AG04449 (cell line): ENCODE measurements around the gene COPS2.

Experiments used
- CTCF ChIA-PET: fragments of 350-600 bp; formaldehyde crosslinking; extraction: SDS; loops from one replicate; lab custom pipeline; 2021; ENCODE audit warnings: antibody characterized with exemption; lab: Yijun Ruan, JAX
- POLR2A ChIA-PET: fragments of 400-600, 350-600 bp; formaldehyde crosslinking; extraction: SDS; loops from one replicate; lab custom pipeline; 2020; ENCODE audit warnings: antibody characterized with exemption, inconsistent platforms; lab: Yijun Ruan, JAX
- DNase-seq: peaks from one replicate; pipeline ENCODE4 v3.0.0-alpha.2; 2010; ENCODE audit warnings: low read depth, low spot score
- H3K4me3 ChIP-seq: 2 replicates; pipeline ENCODE4 v1.5.1; 2011; ENCODE audit warnings: low read depth, mild to moderate bottlenecking, control low read depth, low read length
- TF ChIP-seq, protein P1 (sequence below): IDR thresholded peaks from one replicate; pipeline ENCODE4 v1.5.1; 2011; ENCODE audit warnings: mild to moderate bottlenecking, moderate library complexity, low read length, control low read depth, inconsistent platforms; ENCODE audit not compliant: insufficient read depth; ENCODE audit errors: missing control alignments

The COPS2 gene

DNA sequence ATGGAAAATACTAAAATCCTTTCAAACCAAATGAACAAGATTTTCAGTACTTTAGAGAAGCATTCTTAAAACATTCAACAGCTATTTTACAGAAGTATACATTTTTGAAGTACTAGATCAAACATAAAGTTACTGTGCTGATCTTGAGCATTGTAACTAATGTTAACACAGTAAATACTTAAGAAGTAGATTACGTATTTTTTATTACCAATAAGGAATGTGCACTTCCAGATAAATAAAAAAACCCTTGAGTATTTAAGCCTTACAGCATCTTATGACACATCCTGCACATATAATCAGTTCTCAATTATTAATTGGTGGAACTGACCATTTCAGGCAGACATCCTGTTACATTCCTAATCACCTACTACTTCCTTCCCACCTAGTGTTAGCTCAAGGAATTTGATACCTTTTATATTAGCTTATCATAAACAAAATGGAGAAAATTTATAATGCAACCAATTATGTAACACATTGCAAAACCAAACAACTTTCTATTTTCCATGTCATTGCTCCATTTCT is 32.8 kb downstream of the COPS2 start:
- TF ChIP-seq, protein P1, sequence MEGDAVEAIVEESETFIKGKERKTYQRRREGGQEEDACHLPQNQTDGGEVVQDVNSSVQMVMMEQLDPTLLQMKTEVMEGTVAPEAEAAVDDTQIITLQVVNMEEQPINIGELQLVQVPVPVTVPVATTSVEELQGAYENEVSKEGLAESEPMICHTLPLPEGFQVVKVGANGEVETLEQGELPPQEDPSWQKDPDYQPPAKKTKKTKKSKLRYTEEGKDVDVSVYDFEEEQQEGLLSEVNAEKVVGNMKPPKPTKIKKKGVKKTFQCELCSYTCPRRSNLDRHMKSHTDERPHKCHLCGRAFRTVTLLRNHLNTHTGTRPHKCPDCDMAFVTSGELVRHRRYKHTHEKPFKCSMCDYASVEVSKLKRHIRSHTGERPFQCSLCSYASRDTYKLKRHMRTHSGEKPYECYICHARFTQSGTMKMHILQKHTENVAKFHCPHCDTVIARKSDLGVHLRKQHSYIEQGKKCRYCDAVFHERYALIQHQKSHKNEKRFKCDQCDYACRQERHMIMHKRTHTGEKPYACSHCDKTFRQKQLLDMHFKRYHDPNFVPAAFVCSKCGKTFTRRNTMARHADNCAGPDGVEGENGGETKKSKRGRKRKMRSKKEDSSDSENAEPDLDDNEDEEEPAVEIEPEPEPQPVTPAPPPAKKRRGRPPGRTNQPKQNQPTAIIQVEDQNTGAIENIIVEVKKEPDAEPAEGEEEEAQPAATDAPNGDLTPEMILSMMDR, result no peak
- no peak for DNase-seq
- POLR2A ChIA-PET, result no interaction called here
- CTCF ChIA-PET, result interaction anchor here (1.3 kb wide), 1 partner anchor 23 kb away, joined by 3 read pairs; no protein-coding TSS in a partner anchor
- no peak overlapping the region for H3K4me3 ChIP-seq

DNA sequence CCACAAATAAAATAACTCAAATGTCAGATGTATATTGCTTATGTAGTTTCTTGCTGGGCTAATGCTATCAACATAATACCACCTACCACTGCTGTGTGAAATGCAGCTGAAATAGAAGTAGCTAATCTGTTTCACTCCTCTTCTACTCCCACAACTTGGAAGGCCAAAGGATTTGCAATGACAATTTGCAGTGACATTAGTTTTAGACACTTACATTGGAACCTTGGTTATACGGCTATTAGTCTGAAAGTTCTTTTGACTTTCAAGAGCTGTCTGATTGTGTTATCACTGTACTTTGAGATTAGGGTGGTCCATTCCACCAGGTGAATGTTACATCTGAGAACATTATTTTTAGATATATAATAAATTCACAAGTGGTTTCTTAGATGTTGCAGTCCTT is 33.5 kb downstream of the COPS2 start:
- TF ChIP-seq, protein P1, result no peak
- POLR2A ChIA-PET, result no interaction called here
- no peak for DNase-seq
- CTCF ChIA-PET, result interaction anchor here (1.3 kb wide), 1 partner anchor 24 kb away, joined by 3 read pairs; no protein-coding TSS in a partner anchor
- H3K4me3 ChIP-seq, result no peak overlapping the region

DNA sequence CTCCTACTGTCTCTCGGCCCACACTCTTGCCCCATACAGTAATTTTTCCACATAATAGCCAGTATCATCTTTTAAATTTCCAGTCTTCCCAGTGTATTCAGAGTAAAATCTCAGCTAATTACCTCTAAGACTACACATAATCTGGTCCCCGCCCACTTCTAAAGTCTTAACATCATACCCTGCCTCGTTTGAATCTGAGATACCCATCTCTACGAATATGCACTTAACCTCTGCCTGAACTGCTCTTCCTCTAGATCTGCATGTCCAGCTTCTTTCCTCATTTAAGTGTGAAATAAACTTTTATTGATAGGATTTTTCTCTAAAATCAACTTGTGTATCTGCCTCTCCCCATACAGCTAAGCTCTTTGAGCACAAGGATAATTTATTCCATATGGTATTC is 34.6 kb downstream of the COPS2 start:
- ChIA-PET CTCF (interaction anchor here (1.0 kb wide), 2 partner anchors 9 to 25 kb away, joined by 3 read pairs; no protein-coding TSS in a partner anchor), POLR2A (no interaction called here)
- H3K4me3 ChIP-seq, result no peak overlapping the region
- TF ChIP-seq, protein P1, result no peak
- no peak for DNase-seq

DNA sequence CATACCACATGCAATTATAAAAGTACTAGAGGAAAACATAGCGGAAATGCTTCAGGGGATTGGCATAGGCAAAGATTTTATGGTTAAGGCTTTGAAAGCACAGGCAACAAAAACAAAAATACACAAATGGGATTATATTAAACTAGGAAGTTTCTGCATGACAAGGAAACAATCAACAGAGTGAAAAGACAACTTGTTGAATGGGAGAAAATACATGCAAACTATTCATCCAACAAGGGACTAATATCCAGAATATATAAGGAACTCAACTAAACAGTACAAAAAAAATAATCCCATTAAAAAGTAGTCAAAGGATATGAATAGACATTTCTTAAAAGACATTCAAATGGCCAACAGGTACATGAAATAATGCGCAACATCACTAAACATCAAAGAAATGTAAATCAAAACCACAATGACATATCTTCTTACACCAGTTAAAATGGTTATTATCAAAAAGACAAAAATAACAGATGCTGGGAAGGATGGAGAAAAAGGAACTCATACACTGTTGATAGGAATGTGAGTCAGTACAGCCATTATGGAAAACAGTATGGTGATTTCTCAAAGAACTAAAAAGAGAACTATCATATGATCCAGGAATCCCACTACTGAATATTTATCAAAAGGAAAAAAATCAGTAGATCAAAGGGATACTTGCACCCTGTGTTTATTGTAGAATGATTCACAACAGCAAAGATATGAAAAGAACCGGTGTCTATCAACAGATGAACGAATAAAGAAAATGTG is 39.1 kb downstream of the COPS2 start:
- CTCF ChIA-PET, result no interaction called here
- TF ChIP-seq, protein P1, result no peak
- POLR2A ChIA-PET, result no interaction called here
- no peak for DNase-seq
- no peak overlapping the region for H3K4me3 ChIP-seq

DNA sequence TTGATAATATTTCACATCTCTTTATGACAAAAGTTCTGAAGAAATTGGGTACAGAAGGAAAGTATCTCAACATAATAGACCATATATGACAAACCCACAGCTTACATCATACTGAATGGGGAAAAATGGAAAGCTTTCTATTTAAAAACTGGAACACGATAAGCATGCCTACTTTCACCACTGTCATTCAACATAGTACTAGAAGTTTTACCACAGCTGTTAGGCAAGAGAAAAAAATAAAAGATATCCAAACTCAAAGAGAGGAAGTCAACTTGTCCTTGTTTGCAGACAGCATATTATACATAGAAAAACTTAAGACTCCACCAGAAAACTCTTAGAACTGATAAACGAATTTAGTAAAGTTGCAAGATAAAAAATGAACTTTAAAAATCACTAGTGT is 40.3 kb downstream of the COPS2 start:
- ChIA-PET POLR2A (no interaction called here), CTCF (interaction anchor here (0.7 kb wide), 1 partner anchor 39 kb away, joined by 4 read pairs; no protein-coding TSS in a partner anchor)
- no peak overlapping the region for H3K4me3 ChIP-seq

More for the DNA sequence above, 40.3 kb downstream of the COPS2 start:
- no peak for DNase-seq
- TF ChIP-seq, protein P1, result no peak
